GM18502 (cell line): Measurements from ENCODE around the gene DCST2.

Experiments
- ATAC-seq: cut with Tn5 transposase; IDR thresholded peaks from one replicate; pipeline ENCODE4 v1.9.1; 2021; ENCODE audit warnings: mild to moderate bottlenecking; ENCODE audit not compliant: unreplicated experiment, poor library complexity

Gene DCST2

DNA sequence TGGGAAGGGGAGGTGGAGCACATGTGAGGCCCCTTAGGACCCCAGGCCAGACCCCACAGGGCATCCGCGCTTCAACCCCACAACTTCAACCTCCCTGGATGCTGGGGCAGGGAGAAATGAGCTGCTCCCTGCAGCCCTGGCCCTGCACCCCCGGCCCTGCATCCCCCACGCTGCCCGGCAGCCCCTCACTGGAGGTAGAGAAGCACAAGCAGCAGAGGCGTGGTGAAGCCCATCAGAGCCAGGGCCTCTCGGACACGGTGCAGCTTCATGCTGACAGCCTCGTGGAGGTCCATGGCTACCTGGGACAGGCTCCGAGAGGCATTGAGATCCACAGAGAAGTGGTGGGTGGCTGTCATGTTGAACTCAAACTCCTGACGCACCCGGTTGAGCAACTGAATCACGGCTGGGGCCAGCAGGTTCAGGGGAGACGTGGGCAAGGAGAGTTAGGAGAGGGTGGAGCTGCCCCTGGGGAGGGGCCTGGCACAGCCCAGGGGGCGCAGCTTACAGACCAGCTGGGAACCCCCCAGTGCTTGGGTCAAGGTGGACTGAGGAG is 3.3 kb downstream of the DCST2 start:
- no peak for ATAC-seq

DNA sequence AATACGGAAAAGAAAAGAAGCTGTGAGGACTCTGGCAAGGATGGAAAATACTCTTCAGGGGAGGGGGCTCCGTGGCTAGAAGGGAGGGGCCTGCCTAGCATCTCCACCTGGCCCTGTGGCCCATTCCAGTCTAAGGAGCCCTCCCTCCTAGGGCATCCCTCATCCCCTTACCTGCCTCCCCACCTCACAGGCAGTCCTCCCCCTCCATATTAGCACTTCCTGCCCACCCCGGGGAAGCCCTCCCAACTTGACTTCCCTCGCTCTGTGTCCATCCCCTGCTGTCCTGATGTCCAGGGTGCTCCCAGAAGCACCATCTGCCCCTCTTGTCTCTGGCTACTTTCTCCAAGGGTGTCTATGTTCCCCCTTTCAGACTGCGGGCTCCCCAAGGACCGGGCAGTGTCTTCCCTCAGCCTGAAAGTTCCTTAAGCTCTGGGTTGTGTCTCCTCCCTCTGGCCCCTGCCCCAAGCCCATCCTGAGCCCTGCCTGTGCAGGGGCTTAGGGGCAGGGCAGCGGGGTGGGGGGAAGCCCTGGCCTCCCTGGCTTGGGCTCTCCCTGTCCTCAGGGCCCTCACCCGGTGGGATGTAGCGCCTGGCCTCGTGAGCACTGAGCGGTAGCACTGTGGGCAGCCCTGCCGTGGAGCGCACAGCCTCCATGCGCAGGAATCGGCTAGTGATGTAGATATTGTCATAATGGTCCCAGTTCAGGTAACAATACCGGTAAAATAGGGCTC is 3.9 kb downstream of the DCST2 start:
- no peak for ATAC-seq

DNA sequence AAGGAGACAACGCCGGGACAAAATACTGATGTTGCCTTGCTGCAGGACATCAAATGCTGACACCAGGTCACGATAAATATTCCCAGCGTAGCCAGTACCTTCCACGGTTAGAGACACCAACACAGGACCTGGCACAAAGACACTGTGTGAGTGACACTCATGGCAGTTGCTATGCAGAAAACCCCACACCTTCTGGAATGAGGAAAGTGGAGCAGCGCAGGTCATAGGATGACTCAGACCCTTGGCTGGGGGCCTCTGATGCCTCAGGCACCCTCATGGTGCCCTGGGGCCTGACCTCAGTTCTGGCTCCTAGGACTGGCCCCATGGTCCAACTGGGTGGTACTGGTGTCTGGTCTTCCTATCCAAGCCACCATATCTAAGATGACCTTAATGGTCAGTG is 7.0 kb downstream of the DCST2 start:
- ATAC-seq: no peak

- ATAC-seq: no peak
These were observed 7.4 kb downstream of the DCST2 start for GRCh38 chr1:155026154-155026553.

DNA sequence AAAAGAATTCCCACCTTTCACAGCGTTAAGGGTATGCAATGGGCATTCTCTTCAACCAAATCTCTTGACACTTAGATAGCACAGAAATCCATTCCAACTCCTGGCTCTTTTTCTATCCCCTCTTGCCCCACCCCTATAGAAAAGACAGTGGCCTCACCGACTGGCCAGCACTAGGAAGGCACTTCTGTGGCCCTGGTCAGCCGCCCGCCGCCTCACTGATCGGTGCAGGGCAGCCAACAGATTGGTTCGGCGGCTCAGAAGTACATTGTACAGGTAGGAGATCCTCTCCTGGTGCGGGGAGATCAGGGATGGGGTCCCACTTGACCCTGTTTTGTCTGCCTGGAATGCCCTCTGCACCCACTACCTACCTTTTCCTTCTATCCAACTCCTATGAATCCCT is 9.3 kb downstream of the DCST2 start:
- ATAC-seq: no peak

DNA sequence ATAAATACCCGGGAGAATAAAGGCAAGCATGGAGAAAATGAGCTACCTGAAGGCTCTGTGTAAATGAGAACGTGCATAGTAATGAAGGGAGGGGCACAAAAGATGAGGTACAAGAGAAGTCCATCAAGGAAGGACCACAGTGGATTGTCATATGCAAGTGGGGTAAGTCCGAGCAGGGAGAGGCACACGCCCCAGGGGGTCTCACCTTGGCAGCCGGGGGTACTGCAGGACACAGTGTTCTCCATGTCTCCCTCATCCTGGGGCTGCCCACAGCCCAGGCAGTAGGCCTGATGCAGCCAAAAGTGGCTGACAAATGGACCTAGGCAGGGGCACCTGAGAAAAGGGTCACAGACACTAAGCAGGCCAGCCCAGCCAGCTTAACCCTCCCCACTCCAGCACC is 10.0 kb downstream of the DCST2 start:
- no peak for ATAC-seq

GRCh38 chr1:155022927-155023236 is 10.7 kb downstream of the DCST2 start:
- no peak for ATAC-seq

GRCh38 chr1:155022136-155022926 is 11.2 kb downstream of the DCST2 start:
- ATAC-seq: no peak

DNA sequence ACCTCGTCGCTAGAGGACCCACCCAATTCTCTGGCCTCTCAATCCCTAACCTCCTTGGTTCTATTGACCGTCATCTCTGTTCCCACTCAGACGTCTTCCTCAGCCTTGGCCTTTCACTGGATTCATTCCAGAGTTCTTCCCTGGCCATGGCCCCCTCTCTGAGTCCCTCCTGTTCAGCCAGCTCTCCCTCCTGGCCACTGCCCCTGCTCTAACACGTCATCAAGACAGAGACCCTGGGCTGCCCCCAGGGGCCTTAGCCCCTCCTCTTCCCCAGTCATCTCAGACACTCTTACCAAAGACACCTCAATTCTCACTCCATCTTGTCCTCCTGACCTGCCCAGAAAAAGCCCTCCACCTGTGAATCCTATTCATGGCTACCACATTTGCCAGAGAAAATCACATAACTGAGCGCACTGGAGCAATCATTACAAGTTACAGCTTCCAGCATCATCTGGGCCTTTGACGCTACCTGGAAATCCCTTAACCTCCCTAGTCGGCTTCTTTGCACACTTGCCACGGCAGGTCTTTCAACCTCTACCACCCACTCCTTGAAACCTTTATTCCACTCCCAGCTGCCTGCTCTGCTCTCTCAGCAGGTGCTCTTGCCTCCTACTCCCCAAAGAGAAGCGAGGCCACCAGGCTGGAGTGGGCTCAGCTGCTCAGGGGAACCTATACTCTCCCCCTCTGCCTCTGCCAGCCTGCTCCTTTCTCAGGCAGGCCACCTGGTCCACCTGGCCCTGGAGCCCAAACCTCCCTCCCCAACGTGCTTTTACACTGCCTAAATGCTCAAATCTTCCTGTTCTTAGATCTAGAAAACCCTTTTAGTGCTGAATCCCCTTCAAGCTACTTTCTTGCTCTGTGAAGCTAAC is 14.0 kb downstream of the DCST2 start:
- ATAC-seq: no peak

- ATAC-seq: no peak
These were observed 14.8 kb downstream of the DCST2 start for GRCh38 chr1:155018617-155019348.

GRCh38 chr1:155017946-155018316 is 15.7 kb downstream of the DCST2 start:
- no peak for ATAC-seq

DNA sequence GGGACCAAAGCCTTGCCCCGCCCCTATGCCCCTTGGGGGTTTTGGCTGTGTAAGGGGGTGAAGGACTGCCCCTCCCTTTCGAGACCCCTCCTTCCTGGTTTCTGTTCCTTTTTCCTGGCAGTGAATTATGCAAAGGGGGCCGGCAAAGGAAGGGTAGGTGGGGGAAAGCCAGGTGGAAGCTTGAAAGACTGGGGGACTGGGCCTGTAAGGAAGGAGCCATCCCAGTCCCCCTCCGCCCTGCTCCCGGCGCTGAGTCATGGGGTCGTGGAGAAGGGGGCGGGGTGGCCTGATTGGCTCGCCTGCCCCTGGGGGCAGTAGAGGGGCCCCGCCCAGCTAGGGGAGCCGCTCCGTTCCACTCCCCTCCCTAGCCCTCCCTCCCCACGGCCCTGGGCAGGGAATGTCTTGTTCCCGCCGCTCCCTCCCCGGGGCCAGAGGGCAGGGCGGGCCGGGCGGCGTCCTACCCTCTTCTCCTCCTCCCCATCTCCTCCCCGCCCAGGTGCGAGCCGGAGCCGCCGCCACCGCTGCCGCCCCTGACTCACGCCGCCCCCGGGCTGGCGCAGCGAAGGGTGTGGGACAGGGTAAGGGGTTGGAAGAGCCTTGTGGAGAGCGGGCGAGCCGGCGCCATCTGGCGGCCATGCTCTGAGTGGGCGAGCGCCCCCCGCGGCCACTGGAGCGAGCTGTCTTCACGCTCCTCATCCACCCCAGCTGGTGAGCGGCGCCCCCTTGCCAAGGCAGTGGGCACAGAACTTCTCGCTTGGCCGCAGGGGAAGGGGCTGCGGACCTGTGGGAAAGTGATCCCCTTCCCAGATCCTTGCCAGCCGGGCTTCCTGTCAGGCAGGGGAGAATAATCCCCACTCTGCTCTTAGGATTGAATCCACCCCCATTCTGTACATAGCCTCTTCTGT is 16.3 kb downstream of the DCST2 start:
- peak; percentile 81 for ATAC-seq

GRCh38 chr1:155016231-155016831 is 17.2 kb downstream of the DCST2 start:
- ATAC-seq: no peak

DNA sequence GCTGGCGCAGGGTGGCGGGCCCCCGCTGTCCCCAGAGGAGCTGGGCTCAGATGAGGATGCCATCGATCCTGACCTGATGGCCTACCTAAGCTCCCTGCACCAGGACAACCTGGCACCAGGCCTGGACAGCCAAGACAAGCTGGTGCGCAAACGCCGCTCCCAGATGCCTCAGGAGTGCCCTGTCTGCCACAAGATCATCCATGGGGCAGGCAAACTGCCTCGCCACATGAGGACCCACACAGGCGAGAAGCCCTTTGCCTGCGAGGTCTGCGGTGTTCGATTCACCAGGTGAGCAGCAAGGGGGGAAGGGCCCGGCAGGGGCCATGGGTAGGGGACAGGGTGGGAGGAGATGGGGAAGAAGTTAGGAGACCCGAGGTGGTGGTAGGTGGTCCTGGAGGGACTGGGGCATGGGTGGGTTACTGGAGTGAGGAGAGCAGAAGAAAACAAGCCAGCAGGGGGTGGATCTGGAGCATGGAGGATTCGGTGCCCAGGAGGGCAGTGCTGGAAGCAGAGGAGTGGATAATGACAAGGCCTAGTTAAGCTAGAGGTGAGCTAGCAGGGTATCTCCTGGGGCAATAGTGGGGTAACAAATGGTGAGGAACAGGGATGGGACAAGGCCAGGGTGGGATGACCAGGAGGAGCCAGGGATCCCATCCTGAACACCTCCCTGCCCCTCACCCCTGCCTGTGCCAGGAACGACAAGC is 17.9 kb downstream of the DCST2 start:
- ATAC-seq: no peak

GRCh38 chr1:155014709-155015508 is 18.7 kb downstream of the DCST2 start:
- no peak for ATAC-seq

- no peak for ATAC-seq
These were observed 19.9 kb downstream of the DCST2 start for GRCh38 chr1:155013632-155014031.
